Endothelial cell of umbilical vein (primary cell): ENCODE results near the gene SPNS2. TPM values are rescaled to one million over a fixed set of nuclear protein-coding genes. Genes with fewer than 3 reads are reported as not detected.

Experiments used
- BruUV-seq: library from RNA; stranded (reverse); fragments of 400-500 nt; replicated peaks from 2 replicates; lab custom pipeline; 2021; lab: Mats Ljungman, UMichigan
- CTCF ChIA-PET: fragments of 300-600, 350-600 bp; sonication (Branson Sonifier 250); formaldehyde crosslinking; loops from one replicate; lab custom pipeline; 2021; ENCODE audit warnings: antibody characterized with exemption, inconsistent platforms; lab: Charles Lee
- POLR2A ChIA-PET: fragments of 300-600, 350-600 bp; sonication (Branson Sonifier 250); formaldehyde crosslinking; loops from one replicate; lab custom pipeline; 2021; ENCODE audit warnings: antibody characterized with exemption, inconsistent platforms; lab: Charles Lee
- DNase-seq: peaks from one replicate; pipeline ENCODE4 v3.0.0-alpha.2; 2011; ENCODE audit warnings: low read depth, low spot score
- FAIRE-seq: peaks from 2 replicates; lab custom pipeline; 2011; peaks lifted over from hg19 to GRCh38; lab: Jason Lieb, UNC
- H2AFZ ChIP-seq: 2 replicates; pipeline ENCODE4 v1.6.0; 2012; ENCODE audit warnings: low read depth, low read length, control low read depth, inconsistent platforms
- H3K27ac ChIP-seq: 2 replicates; pipeline ENCODE4 v1.5.1; 2011; ENCODE audit warnings: low read depth, mild to moderate bottlenecking, control low read depth, low read length, moderate library complexity; ENCODE audit not compliant: insufficient read depth
- H3K27me3 ChIP-seq, 2 experiments: 2 replicates each; pipeline versions ENCODE4 v1.6.0 to v1.6.1; 2011; ENCODE audit warnings: low read length in 2 of 2, mixed read lengths in 1 of 2; ENCODE audit not compliant: control insufficient read depth in 2 of 2, insufficient read depth in 2 of 2
- H3K36me3 ChIP-seq, 2 experiments: 2 replicates in 1 of 2; 3 replicates in 1 of 2; pipeline ENCODE4 v1.5.1; 2011; ENCODE audit warnings: low read length in 2 of 2, mild to moderate bottlenecking in 1 of 2, moderate library complexity in 1 of 2; ENCODE audit not compliant: control insufficient read depth in 2 of 2, insufficient read depth in 2 of 2; ENCODE audit errors: extremely low read depth in 1 of 2
- H3K4me1 ChIP-seq: 3 replicates; pipeline ENCODE4 v1.5.1; 2011; ENCODE audit warnings: mild to moderate bottlenecking, low read length; ENCODE audit not compliant: control insufficient read depth, insufficient read depth; ENCODE audit errors: extremely low read depth
- H3K4me2 ChIP-seq: 2 replicates; pipeline ENCODE4 v1.6.1; 2011; ENCODE audit warnings: low read length, control low read depth, mixed read lengths; ENCODE audit not compliant: insufficient read depth
- H3K4me3 ChIP-seq, 3 experiments: fragments of 200-600 bp in 1 of 3; sonication (generic), shearing (Covaris generic) in 1 of 3; replicated peaks in 1 of 3; 2 replicates each; pipeline ENCODE4 v1.5.1; 2011 to 2016; ENCODE audit warnings: control low read depth in 3 of 3, low read length in 3 of 3, mild to moderate bottlenecking in 2 of 3, inconsistent platforms in 1 of 3, low read depth in 1 of 3, moderate library complexity in 1 of 3; ENCODE audit not compliant: insufficient read depth in 1 of 3
- H3K79me2 ChIP-seq: 2 replicates; pipeline ENCODE4 v1.6.0; 2012; ENCODE audit warnings: low read length, inconsistent platforms; ENCODE audit not compliant: control insufficient read depth, insufficient read depth
- H3K9ac ChIP-seq: replicated peaks from 2 replicates; pipeline ENCODE3; 2011; ENCODE audit warnings: low read length, control low read depth; ENCODE audit not compliant: insufficient read depth; ENCODE audit errors: extremely low read depth
- H3K9me1 ChIP-seq: replicated peaks from 3 replicates; pipeline ENCODE4 v1.6.0; 2011; ENCODE audit warnings: mild to moderate bottlenecking, low read length; ENCODE audit not compliant: control insufficient read depth, insufficient read depth; ENCODE audit errors: extremely low read depth
- H3K9me3 ChIP-seq: replicated peaks from 2 replicates; pipeline ENCODE4 v1.5.1; 2012; ENCODE audit warnings: low read length, inconsistent platforms; ENCODE audit not compliant: control insufficient read depth, insufficient read depth
- H4K20me1 ChIP-seq: replicated peaks from 2 replicates; pipeline ENCODE3; 2011; ENCODE audit warnings: mild to moderate bottlenecking, low read length; ENCODE audit not compliant: control insufficient read depth, insufficient read depth; ENCODE audit errors: extremely low read depth
- GATA2 ChIP-seq: IDR thresholded peaks from 2 replicates; pipeline ENCODE4 v1.7.0; 2011; ENCODE audit warnings: low read depth, mild to moderate bottlenecking, moderate library complexity, mixed read lengths, low read length; ENCODE audit not compliant: insufficient read length, insufficient read depth
- POLR2A ChIP-seq: IDR thresholded peaks from 2 replicates; pipeline ENCODE4 v1.6.1; 2012; ENCODE audit warnings: low read depth, mild to moderate bottlenecking, control low read depth, low read length
- POLR2AphosphoS5 ChIP-seq: IDR thresholded peaks from 2 replicates; pipeline ENCODE4 v1.6.1; 2012; ENCODE audit warnings: low read depth, mild to moderate bottlenecking, control low read depth, low read length, moderate library complexity; ENCODE audit not compliant: insufficient read depth
- dilution Hi-C: fragments of 300-500 bp; cut with MboI; formaldehyde crosslinking; loops from one replicate; pipeline ENCODE4 v1.15.0; 2019; ENCODE audit warnings: low sequenced_read_pairs; ENCODE audit not compliant: extremely low pct_ligation_motif_present
- intact Hi-C: fragments of 100-400 bp; cut with micrococcal nuclease; formaldehyde crosslinking; loops from one replicate; pipeline ENCODE4 v1.10.0; 2022
- polyA plus RNA-seq, 4 experiments: library from polyadenylated mRNA; depleted of rRNA in 3 of 4; stranded (reverse) in 3 of 4; unstranded in 1 of 4; fragments of >200 nt; gene quantifications; 2 replicates each; pipeline versions ENCODE4 v1.2.1 to v1.2.3, GENCODE V29; 2011 to 2012; ENCODE audit warnings: missing spikeins in 1 of 4
- total RNA-seq: library from RNA; stranded (reverse); gene quantifications from 2 replicates; pipeline ENCODE4 v1.2.3, GENCODE V29; 2021
- TF ChIP-seq, protein P1 (sequence below), 2 donors: IDR thresholded peaks; 1 replicate in 1 of 2; 2 replicates in 1 of 2; pipeline ENCODE4 v1.5.1; 2011; ENCODE audit warnings: low read length in 2 of 2, mild to moderate bottlenecking in 2 of 2, moderate library complexity in 2 of 2, control low read depth in 1 of 2, inconsistent platforms in 1 of 2, low read depth in 1 of 2; ENCODE audit not compliant: insufficient read depth in 1 of 2; ENCODE audit errors: extremely low read depth in 1 of 2

Gene SPNS2
- total and polyA plus RNA-seq, 2 donors (not counting 3 experiments of a cell fraction or from before 2014, with no cell fraction given) = 70.2 to 77.3 TPM

DNA sequence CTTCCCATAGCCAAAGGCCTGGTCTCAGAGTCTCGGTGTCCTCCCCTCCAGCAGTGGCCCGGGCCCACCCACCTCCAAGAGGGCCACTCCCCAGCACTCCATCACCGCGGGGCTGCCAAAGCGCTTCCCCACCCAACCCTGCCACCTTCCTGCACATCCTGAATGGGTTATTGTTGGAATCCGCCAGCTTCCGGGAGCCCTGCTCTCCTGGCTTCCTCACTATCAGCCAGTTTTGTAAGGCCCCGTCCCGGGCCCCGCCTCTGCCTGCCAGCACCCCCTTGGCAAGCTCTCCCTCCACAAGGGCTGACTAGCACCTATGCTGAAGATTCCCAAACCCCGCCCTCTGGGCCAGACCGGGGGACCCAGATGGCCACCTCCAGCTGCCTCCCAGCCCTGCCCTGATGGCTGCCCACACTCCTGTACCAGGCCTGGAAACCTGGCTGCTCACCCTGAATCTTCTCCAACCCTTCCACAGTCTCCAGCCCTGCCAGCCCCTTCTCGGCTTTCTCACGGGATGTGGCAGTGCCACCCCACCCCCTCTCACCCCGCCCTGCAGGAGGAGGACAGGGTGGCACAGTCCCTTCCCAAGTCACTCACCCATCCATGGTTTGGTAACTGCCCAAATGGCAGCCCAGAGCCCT, 42.1 kb downstream of the SPNS2 start:
- no TSS peak for BruUV-seq

DNA sequence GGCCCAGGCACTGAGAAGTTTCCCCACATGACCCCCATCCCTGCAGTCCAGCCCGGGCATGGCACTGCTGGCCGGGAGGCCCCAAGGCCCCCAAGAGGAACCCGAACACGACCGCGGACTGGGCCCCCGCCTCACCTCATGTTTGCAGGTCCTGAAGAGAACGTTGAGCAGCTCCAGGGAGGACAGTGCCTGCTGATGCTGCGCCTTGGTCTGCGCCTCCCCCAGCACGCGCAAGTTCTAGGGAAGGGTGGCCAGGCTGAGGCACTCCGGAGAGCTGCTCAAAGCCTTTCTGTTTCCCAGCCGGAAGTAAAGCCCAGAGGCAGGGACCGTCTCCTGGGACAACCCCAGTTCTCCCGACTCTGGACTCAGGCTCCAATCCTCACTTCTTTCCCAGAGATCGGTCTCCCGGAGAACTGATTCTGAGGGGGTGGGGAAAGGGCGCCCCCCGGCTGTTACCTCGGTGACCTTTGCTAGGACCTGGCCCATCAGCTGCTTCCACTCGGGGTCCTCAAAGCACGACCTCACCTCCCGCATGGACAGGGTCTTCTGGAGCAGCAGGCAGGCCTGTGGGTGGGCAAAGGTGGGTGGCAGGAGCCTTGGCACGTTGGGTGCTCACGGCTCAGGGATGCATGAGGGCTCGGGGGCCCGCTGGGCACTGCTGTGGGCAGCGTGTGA, 42.8 kb downstream of the SPNS2 start:
- Histone ChIP-seq H4K20me1 (no peaks in the 10 kb centered on the region), H3K4me3 (no peak overlapping the region), H2AFZ (no peak overlapping the region), H3K4me2 (no peak overlapping the region), H3K36me3 (peaks cover 6 to 36% of the 10 kb centered on the region in 2 experiments), H3K9ac (no peak overlapping the region), H3K9me3 (no peaks in the 10 kb centered on the region), H3K9me1 (no peaks in the 10 kb centered on the region), H3K4me1 (peaks cover 40% of the 10 kb centered on the region), H3K27ac (no peak overlapping the region), H3K27me3 (no peaks in the 10 kb centered on the region), H3K79me2 (no peaks in the 10 kb centered on the region)
- ChIA-PET POLR2A (no interaction called here), CTCF (interaction anchor here (1.0 to 6.7 kb wide), 4 partner anchors 42 to 128 kb away, joined by 3 to 31 read pairs (median 10); partner anchors contain the start of gene SPNS2)
- FAIRE-seq = no peak
- no peak for TF ChIP-seq POLR2A
- TF ChIP-seq, protein P1, sequence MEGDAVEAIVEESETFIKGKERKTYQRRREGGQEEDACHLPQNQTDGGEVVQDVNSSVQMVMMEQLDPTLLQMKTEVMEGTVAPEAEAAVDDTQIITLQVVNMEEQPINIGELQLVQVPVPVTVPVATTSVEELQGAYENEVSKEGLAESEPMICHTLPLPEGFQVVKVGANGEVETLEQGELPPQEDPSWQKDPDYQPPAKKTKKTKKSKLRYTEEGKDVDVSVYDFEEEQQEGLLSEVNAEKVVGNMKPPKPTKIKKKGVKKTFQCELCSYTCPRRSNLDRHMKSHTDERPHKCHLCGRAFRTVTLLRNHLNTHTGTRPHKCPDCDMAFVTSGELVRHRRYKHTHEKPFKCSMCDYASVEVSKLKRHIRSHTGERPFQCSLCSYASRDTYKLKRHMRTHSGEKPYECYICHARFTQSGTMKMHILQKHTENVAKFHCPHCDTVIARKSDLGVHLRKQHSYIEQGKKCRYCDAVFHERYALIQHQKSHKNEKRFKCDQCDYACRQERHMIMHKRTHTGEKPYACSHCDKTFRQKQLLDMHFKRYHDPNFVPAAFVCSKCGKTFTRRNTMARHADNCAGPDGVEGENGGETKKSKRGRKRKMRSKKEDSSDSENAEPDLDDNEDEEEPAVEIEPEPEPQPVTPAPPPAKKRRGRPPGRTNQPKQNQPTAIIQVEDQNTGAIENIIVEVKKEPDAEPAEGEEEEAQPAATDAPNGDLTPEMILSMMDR (IDR thresholded peaks at IDR 0.05; ENCODE audit: extremely low read depth in 1 of 2, insufficient read depth in 1 of 2, low read depth in 1 of 2, low read length in 2 of 2) = peak in 1 of 2 donors; percentile 2
- no TSS peak for BruUV-seq
- intact Hi-C loops = loop anchor here (2.0 kb wide), 1 partner anchor 327 kb away; no protein-coding TSS in a partner anchor
- DNase-seq = no peak
- dilution Hi-C loops = no loop called here

More for the DNA sequence above, 42.1 kb downstream of the SPNS2 start:
- Histone ChIP-seq H3K4me1 (peaks cover 43% of the 10 kb centered on the region), H4K20me1 (no peaks in the 10 kb centered on the region), H3K4me2 (no peak overlapping the region), H3K9me3 (no peaks in the 10 kb centered on the region), H2AFZ (no peak overlapping the region), H3K79me2 (no peaks in the 10 kb centered on the region), H3K36me3 (peaks cover 5 to 36% of the 10 kb centered on the region in 2 experiments), H3K4me3 (no peak overlapping the region), H3K27me3 (no peaks in the 10 kb centered on the region), H3K27ac (no peak overlapping the region), H3K9ac (no peak overlapping the region), H3K9me1 (no peaks in the 10 kb centered on the region)
- TF ChIP-seq GATA2 (no peak), POLR2AphosphoS5 (peak; percentile 71)
- ChIA-PET CTCF (interaction anchor here (0.9 to 6.7 kb wide), 6 partner anchors 26 to 128 kb away, joined by 3 to 31 read pairs (median 3); partner anchors contain the start of gene SPNS2), POLR2A (no interaction called here)
- no peak for DNase-seq
- peak; percentile 71 for FAIRE-seq
- intact Hi-C loops = loop anchor here (1.0 to 2.0 kb wide), 2 partner anchors 121 to 326 kb away; no protein-coding TSS in a partner anchor
- dilution Hi-C loops = no loop called here
